AG04450 (cell line): ENCODE data around the gene ZMPSTE24. TPM values are rescaled to one million over a fixed set of nuclear protein-coding genes. Genes with fewer than 3 reads are reported as not detected.
A peak's percentile ranks its signal among the peaks of the same experiment; 100 is the strongest.

Experiments
- CTCF ChIA-PET: fragments of 300-600, 350-600 bp; formaldehyde crosslinking; extraction: SDS; loops from one replicate; lab custom pipeline; 2022; ENCODE audit warnings: antibody characterized with exemption, inconsistent platforms; lab: Charles Lee
- POLR2A ChIA-PET: fragments of 350-600 bp; formaldehyde crosslinking; extraction: SDS; loops from one replicate; lab custom pipeline; 2021; ENCODE audit warnings: antibody characterized with exemption, inconsistent platforms; lab: Yijun Ruan, JAX
- DNase-seq: peaks from one replicate; pipeline ENCODE4 v3.0.0-alpha.2; 2011; ENCODE audit warnings: low read depth, low spot score
- H3K27ac ChIP-seq: one replicate; pipeline ENCODE4 v1.5.1; 2012; ENCODE audit warnings: low read depth, low read length, control low read depth
- H3K27me3 ChIP-seq: one replicate; pipeline ENCODE4 v1.6.0; 2012; ENCODE audit warnings: low read length; ENCODE audit not compliant: control insufficient read depth, insufficient read depth
- H3K4me3 ChIP-seq: 2 replicates; pipeline ENCODE4 v1.5.1; 2011; ENCODE audit warnings: mild to moderate bottlenecking, low read depth, low read length, control low read depth
- H3K9me3 ChIP-seq: 2 replicates; pipeline ENCODE4 v1.5.1; 2012; ENCODE audit warnings: low read length; ENCODE audit not compliant: control insufficient read depth, insufficient read depth
- CTCF ChIP-seq: IDR thresholded peaks from 2 replicates; pipeline ENCODE4 v1.5.1; 2011; ENCODE audit warnings: low read depth, low read length, control low read depth, inconsistent platforms
- polyA plus RNA-seq: library from polyadenylated mRNA; depleted of rRNA; stranded (reverse); fragments of >200 nt; gene quantifications from 2 replicates; pipeline ENCODE4 v1.2.3, GENCODE V29; 2011

The ZMPSTE24 gene
- polyA plus RNA-seq, 1 experiment, result 55.8 TPM

GRCh38 chr1:40241362-40241761 lies 16.7 kb upstream of the ZMPSTE24 start:
- H3K27ac ChIP-seq, result peak overlapping the region; percentile 21
- ChIA-PET CTCF (interaction anchor here (0.6 to 1.4 kb wide), 3 partner anchors 16 to 164 kb away, joined by 3 to 5 read pairs (median 3); no protein-coding TSS in a partner anchor), POLR2A (interaction anchor here (0.6 to 1.0 kb wide), 2 partner anchors 17 kb away, joined by 3 to 4 read pairs; partner anchors contain the start of gene ZMPSTE24)
- no peak for TF ChIP-seq CTCF
- H3K27me3 ChIP-seq, result no peaks in the 10 kb centered on the region
- H3K9me3 ChIP-seq, result no peaks in the 10 kb centered on the region; the same call in 1 of the 2 replicates
- DNase-seq, result no peak
- no peak overlapping the region for H3K4me3 ChIP-seq

- Histone ChIP-seq H3K4me3 (no peak overlapping the region), H3K27me3 (no peaks in the 10 kb centered on the region), H3K27ac (no peak overlapping the region), H3K9me3 (no peaks in the 10 kb centered on the region; the same call in 1 of the 2 replicates)
- POLR2A ChIA-PET, result interaction anchor here (0.7 to 0.9 kb wide), 2 partner anchors 14 to 816 kb away, joined by 3 to 8 read pairs; partner anchors contain the start of gene ZMPSTE24
- no peak for DNase-seq
- CTCF ChIA-PET, result interaction anchor here (0.6 to 1.1 kb wide), 3 partner anchors 53 to 122 kb away, joined by 4 to 5 read pairs (median 4); no protein-coding TSS in a partner anchor
- no peak for TF ChIP-seq CTCF
These were observed 14.7 kb upstream of the ZMPSTE24 start for GRCh38 chr1:40243351-40243750.

GRCh38 chr1:40244138-40244744 lies 13.8 kb upstream of the ZMPSTE24 start:
- Histone ChIP-seq H3K9me3 (no peaks in the 10 kb centered on the region; the same call in 1 of the 2 replicates), H3K27ac (peak overlapping the region; percentile 41), H3K4me3 (no peak overlapping the region), H3K27me3 (no peaks in the 10 kb centered on the region)
- DNase-seq, result no peak
- POLR2A ChIA-PET, result no interaction called here
- TF ChIP-seq CTCF, result no peak
- CTCF ChIA-PET, result interaction anchor here (1.1 kb wide), 1 partner anchor 79 kb away, joined by 4 read pairs; no protein-coding TSS in a partner anchor

- CTCF ChIA-PET, result interaction anchor here (1.1 kb wide), 1 partner anchor 48 kb away, joined by 3 read pairs; no protein-coding TSS in a partner anchor
- POLR2A ChIA-PET, result no interaction called here
- Histone ChIP-seq H3K27me3 (no peaks in the 10 kb centered on the region), H3K4me3 (no peak overlapping the region), H3K9me3 (no peaks in the 10 kb centered on the region; the same call in 1 of the 2 replicates), H3K27ac (no peak overlapping the region)
- no peak for TF ChIP-seq CTCF
- DNase-seq, result no peak
These were observed 12.3 kb upstream of the ZMPSTE24 start for GRCh38 chr1:40245686-40246085.

- Histone ChIP-seq H3K4me3 (no peak within 1 kb of the TSS), H3K27me3 (no peaks in the 10 kb centered on the region), H3K9me3 (no peaks in the 10 kb centered on the region; the same call in 1 of the 2 replicates), H3K27ac (no peak within 1 kb of the TSS)
- DNase-seq, result no peak
- POLR2A ChIA-PET, result no interaction called here
- CTCF ChIA-PET, result interaction anchor here (0.6 to 1.3 kb wide), 2 partner anchors 91 to 160 kb away, joined by 4 to 6 read pairs; no protein-coding TSS in a partner anchor
- TF ChIP-seq CTCF, result no peak
These were observed 10.4 kb upstream of the ZMPSTE24 start, which contains the start of gene TMCO2 for GRCh38 chr1:40247655-40248054. TSS of gene TMCO2 (plus strand) at chr1:40247937. CDS start at chr1:40247994, 57 bp downstream.
